Liver (tissue), 9 donors: ENCODE measurements around the gene SPAG16. TPM values are rescaled to one million over a fixed set of nuclear protein-coding genes. Genes with fewer than 3 reads are reported as not detected.

Experiments used
- DNase-seq: peaks from one replicate; pipeline ENCODE4 v3.0.0-alpha.2; 2017; ENCODE audit warnings: low spot score
- H3K27ac ChIP-seq, 2 donors: one replicate each; pipeline ENCODE4 v1.7.0; 2013; ENCODE audit warnings: inconsistent platforms in 2 of 2, low read length in 2 of 2, control low read depth in 1 of 2, low read depth in 1 of 2, mild to moderate bottlenecking in 1 of 2
- H3K27me3 ChIP-seq, 4 donors: one replicate each; pipeline versions ENCODE4 v1.6.1 to v1.7.0; 2013; ENCODE audit warnings: low read length in 3 of 4, inconsistent platforms in 1 of 4, mild to moderate bottlenecking in 1 of 4, moderate library complexity in 1 of 4; ENCODE audit not compliant: control insufficient read depth in 4 of 4, insufficient read depth in 4 of 4
- H3K36me3 ChIP-seq, 4 donors: one replicate each; pipeline versions ENCODE4 v1.6.1 to v1.7.0; 2013; ENCODE audit warnings: low read length in 3 of 4, mild to moderate bottlenecking in 3 of 4, low read depth in 1 of 4, moderate library complexity in 1 of 4; ENCODE audit not compliant: control insufficient read depth in 4 of 4, insufficient read depth in 3 of 4
- H3K4me1 ChIP-seq, 4 donors: one replicate each; pipeline versions ENCODE4 v1.6.1 to v1.7.0; 2013; ENCODE audit warnings: low read length in 3 of 4, mild to moderate bottlenecking in 3 of 4, moderate library complexity in 1 of 4; ENCODE audit not compliant: control insufficient read depth in 4 of 4, insufficient read depth in 4 of 4
- H3K4me3 ChIP-seq, 3 donors: one replicate each; pipeline versions ENCODE4 v1.6.1 to v1.7.0; 2013; ENCODE audit warnings: low read length in 3 of 3, control low read depth in 1 of 3, low read depth in 1 of 3, mild to moderate bottlenecking in 1 of 3
- H3K9ac ChIP-seq, 2 donors: one replicate each; pipeline ENCODE4 v1.7.0; 2013; ENCODE audit warnings: low read length in 2 of 2, mild to moderate bottlenecking in 2 of 2, moderate library complexity in 2 of 2, control low read depth in 1 of 2, low read depth in 1 of 2
- H3K9me3 ChIP-seq, 4 donors: one replicate each; pipeline versions ENCODE4 v1.6.1 to v1.7.0; 2013; ENCODE audit warnings: low read length in 3 of 4; ENCODE audit not compliant: control insufficient read depth in 4 of 4
- EGR1 ChIP-seq, 2 donors: IDR thresholded peaks; 2 replicates each; pipeline ENCODE4 v1.6.1; 2016 to 2018; ENCODE audit warnings: antibody characterized with exemption in 2 of 2, low read depth in 2 of 2
- FOXA1 ChIP-seq: IDR thresholded peaks from 2 replicates; pipeline ENCODE4 v1.6.1; 2016; ENCODE audit warnings: antibody characterized with exemption
- GABPA ChIP-seq, 2 donors: IDR thresholded peaks in 1 of 2; conservative IDR thresholded peaks in 1 of 2; 2 replicates each; pipeline ENCODE4 v1.6.1; 2016; ENCODE audit warnings: antibody characterized with exemption in 2 of 2, mild to moderate bottlenecking in 1 of 2, moderate library complexity in 1 of 2
- HNF4A ChIP-seq, 2 donors: conservative IDR thresholded peaks; 2 replicates each; pipeline ENCODE4 v1.6.1; 2016; ENCODE audit warnings: antibody characterized with exemption in 2 of 2, mild to moderate bottlenecking in 2 of 2
- JUND ChIP-seq, 2 donors: IDR thresholded peaks; 2 replicates each; pipeline ENCODE4 v1.6.1; 2016; ENCODE audit warnings: antibody characterized with exemption in 2 of 2
- MAX ChIP-seq: IDR thresholded peaks from 2 replicates; pipeline ENCODE4 v1.6.1; 2016; ENCODE audit warnings: antibody characterized with exemption
- NR2F2 ChIP-seq: IDR thresholded peaks from 2 replicates; pipeline ENCODE4 v1.6.1; 2016; ENCODE audit warnings: antibody characterized with exemption
- RAD21 ChIP-seq, 2 donors: IDR thresholded peaks; 2 replicates each; pipeline ENCODE4 v1.6.1; 2016; ENCODE audit warnings: antibody characterized with exemption in 2 of 2, mild to moderate bottlenecking in 2 of 2
- RXRA ChIP-seq, 2 donors: IDR thresholded peaks; 2 replicates each; pipeline ENCODE4 v1.6.1; 2017 to 2018; ENCODE audit warnings: antibody characterized with exemption in 2 of 2, mild to moderate bottlenecking in 1 of 2
- SP1 ChIP-seq: IDR thresholded peaks from 2 replicates; pipeline ENCODE4 v1.6.1; 2018; ENCODE audit warnings: antibody characterized with exemption, mild to moderate bottlenecking
- YY1 ChIP-seq: IDR thresholded peaks from 2 replicates; pipeline ENCODE4 v1.6.1; 2016; ENCODE audit warnings: antibody characterized with exemption, mild to moderate bottlenecking
- ZBTB33 ChIP-seq: IDR thresholded peaks from 2 replicates; pipeline ENCODE4 v1.6.1; 2016; ENCODE audit warnings: antibody characterized with exemption
- WGBS: extraction: QIAGEN DNeasy Blood & Tissue Kit; methylation state at CpG from one replicate; pipeline ENCODE4 v1.1.7; 2013; 5-methylcytosine and 5-hydroxymethylcytosine counted together
- polyA plus RNA-seq, 2 donors: library from polyadenylated mRNA; stranded (reverse) in 1 of 2; unstranded in 1 of 2; fragments of 200-250 nt in 1 of 2; fragments of >200 nt in 1 of 2; fragmentation: Nextera tagmentation in 1 of 2; extraction: Ambion mirVana in 1 of 2; gene quantifications; one replicate each; pipeline versions ENCODE4 v1.2.1 to v1.2.3, GENCODE V29; 2013 to 2015
- total RNA-seq, 2 donors: library from RNA; depleted of rRNA; stranded (reverse); fragments of >200 nt; gene quantifications; one replicate each; pipeline ENCODE4 v1.2.3, GENCODE V29; 2014
- TF ChIP-seq, protein P1 (sequence below): fragments of 150-350 bp; IDR thresholded peaks from 2 replicates; pipeline ENCODE4 v1.5.1; 2017; ENCODE audit warnings: improper control_type of control experiment, low read depth, low read length; ENCODE audit not compliant: missing input control
- TF ChIP-seq, protein P2 (sequence below): IDR thresholded peaks from 2 replicates; pipeline ENCODE4 v1.6.1; 2016; ENCODE audit warnings: antibody characterized with exemption
- TF ChIP-seq, protein P3 (sequence below): IDR thresholded peaks from 2 replicates; pipeline ENCODE4 v1.6.1; 2016; ENCODE audit warnings: antibody characterized with exemption, mild to moderate bottlenecking
- donor health status: healthy.
- donor health status: healthy.
- donor health status: healthy.
- donor health status: healthy.
- donor health status: healthy.

SPAG16 gene
- total and polyA plus RNA-seq, 4 donors: 6.4 to 12.7 (median 11.4) TPM

DNA sequence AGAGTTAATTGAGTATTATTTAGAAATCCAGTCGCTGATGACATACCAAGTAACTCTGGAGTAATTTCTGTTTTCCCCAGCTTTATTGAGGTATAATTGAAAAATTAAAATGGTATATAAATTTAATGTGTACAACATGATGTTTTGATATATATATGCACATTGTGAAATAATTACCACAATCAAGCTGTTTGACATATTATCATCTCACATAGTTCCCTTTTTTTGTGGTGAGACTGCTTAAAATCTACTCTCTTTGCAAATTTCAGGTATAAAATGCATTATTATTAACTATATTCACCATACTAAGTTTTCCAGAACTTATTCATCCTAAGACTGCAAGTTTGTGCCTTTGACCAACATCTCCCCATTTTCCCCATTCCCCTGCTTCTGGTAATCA lies 25.0 kb upstream of the SPAG16 start:
- Histone ChIP-seq H3K36me3 (no peaks in the 10 kb centered on the region), H3K27ac (no peak overlapping the region), H3K9me3 (no peaks in the 10 kb centered on the region), H3K4me1 (no peaks in the 10 kb centered on the region), H3K27me3 (no peaks in the 10 kb centered on the region), H3K9ac (no peak overlapping the region), H3K4me3 (no peak overlapping the region)
- WGBS: 95% methylated on average over 1 of the region's 1 CpG
- no peak for TF ChIP-seq RXRA (IDR thresholded peaks at IDR 0.05)
- TF ChIP-seq GABPA (IDR thresholded peaks at IDR 0.05 in 1 of 2, conservative IDR thresholded peaks at IDR 0.05 in 1 of 2): no peak
- TF ChIP-seq SP1: no peak
- TF ChIP-seq RAD21 (IDR thresholded peaks at IDR 0.05): no peak
- no peak for TF ChIP-seq ZBTB33
- TF ChIP-seq, protein P1, sequence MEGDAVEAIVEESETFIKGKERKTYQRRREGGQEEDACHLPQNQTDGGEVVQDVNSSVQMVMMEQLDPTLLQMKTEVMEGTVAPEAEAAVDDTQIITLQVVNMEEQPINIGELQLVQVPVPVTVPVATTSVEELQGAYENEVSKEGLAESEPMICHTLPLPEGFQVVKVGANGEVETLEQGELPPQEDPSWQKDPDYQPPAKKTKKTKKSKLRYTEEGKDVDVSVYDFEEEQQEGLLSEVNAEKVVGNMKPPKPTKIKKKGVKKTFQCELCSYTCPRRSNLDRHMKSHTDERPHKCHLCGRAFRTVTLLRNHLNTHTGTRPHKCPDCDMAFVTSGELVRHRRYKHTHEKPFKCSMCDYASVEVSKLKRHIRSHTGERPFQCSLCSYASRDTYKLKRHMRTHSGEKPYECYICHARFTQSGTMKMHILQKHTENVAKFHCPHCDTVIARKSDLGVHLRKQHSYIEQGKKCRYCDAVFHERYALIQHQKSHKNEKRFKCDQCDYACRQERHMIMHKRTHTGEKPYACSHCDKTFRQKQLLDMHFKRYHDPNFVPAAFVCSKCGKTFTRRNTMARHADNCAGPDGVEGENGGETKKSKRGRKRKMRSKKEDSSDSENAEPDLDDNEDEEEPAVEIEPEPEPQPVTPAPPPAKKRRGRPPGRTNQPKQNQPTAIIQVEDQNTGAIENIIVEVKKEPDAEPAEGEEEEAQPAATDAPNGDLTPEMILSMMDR: no peak
- TF ChIP-seq JUND (IDR thresholded peaks at IDR 0.05): no peak
- no peak for TF ChIP-seq MAX
- TF ChIP-seq, protein P2, sequence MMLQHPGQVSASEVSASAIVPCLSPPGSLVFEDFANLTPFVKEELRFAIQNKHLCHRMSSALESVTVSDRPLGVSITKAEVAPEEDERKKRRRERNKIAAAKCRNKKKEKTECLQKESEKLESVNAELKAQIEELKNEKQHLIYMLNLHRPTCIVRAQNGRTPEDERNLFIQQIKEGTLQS: no peak
- TF ChIP-seq HNF4A (conservative IDR thresholded peaks at IDR 0.05): no peak
- no peak for TF ChIP-seq NR2F2
- TF ChIP-seq, protein P3, sequence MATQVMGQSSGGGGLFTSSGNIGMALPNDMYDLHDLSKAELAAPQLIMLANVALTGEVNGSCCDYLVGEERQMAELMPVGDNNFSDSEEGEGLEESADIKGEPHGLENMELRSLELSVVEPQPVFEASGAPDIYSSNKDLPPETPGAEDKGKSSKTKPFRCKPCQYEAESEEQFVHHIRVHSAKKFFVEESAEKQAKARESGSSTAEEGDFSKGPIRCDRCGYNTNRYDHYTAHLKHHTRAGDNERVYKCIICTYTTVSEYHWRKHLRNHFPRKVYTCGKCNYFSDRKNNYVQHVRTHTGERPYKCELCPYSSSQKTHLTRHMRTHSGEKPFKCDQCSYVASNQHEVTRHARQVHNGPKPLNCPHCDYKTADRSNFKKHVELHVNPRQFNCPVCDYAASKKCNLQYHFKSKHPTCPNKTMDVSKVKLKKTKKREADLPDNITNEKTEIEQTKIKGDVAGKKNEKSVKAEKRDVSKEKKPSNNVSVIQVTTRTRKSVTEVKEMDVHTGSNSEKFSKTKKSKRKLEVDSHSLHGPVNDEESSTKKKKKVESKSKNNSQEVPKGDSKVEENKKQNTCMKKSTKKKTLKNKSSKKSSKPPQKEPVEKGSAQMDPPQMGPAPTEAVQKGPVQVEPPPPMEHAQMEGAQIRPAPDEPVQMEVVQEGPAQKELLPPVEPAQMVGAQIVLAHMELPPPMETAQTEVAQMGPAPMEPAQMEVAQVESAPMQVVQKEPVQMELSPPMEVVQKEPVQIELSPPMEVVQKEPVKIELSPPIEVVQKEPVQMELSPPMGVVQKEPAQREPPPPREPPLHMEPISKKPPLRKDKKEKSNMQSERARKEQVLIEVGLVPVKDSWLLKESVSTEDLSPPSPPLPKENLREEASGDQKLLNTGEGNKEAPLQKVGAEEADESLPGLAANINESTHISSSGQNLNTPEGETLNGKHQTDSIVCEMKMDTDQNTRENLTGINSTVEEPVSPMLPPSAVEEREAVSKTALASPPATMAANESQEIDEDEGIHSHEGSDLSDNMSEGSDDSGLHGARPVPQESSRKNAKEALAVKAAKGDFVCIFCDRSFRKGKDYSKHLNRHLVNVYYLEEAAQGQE: no peak
- DNase-seq: no peak

DNA sequence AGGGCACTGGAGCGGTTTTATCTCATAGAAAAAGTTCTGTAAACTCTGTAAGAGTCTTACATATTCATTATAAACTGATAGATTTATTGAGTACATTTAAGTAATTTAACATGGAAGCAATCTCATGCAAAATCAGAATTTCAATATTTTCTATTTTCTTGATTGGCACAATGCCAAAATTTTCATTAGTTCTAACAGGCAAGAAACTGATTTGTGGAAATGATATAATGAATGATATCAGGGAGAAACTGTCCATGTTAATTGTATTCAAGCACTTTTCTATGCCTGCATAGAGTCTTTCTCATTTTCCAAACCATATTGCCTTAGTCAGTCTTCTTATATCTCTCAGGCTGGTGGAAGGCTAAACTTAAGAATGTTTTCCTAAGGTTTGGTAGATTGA lies 23.0 kb upstream of the SPAG16 start:
- H3K4me3 ChIP-seq: no peak overlapping the region
- no peak overlapping the region for H3K27ac ChIP-seq
- no peak for DNase-seq
- no peak for TF ChIP-seq EGR1 (IDR thresholded peaks at IDR 0.05; ENCODE audit: low read depth in 2 of 2)
- TF ChIP-seq MAX: no peak
- no peak for TF ChIP-seq FOXA1
- TF ChIP-seq YY1: no peak
- TF ChIP-seq GABPA (IDR thresholded peaks at IDR 0.05 in 1 of 2, conservative IDR thresholded peaks at IDR 0.05 in 1 of 2): no peak
- TF ChIP-seq, protein P1: no peak
- no peak for TF ChIP-seq RXRA (IDR thresholded peaks at IDR 0.05)
- TF ChIP-seq, protein P3: no peak
- 99% methylated on average over 1 of the region's 1 CpG for WGBS
- no peaks in the 10 kb centered on the region for H3K9me3 ChIP-seq
- no peaks in the 10 kb centered on the region for H3K36me3 ChIP-seq
- H3K4me1 ChIP-seq: no peaks in the 10 kb centered on the region
- H3K9ac ChIP-seq: no peak overlapping the region
- no peaks in the 10 kb centered on the region for H3K27me3 ChIP-seq
